Esophagus muscularis mucosa (tissue), 3 donors: ENCODE measurements around the gene GFRA1.

Source experiments
- CTCF ChIP-seq, 3 experiments: fragments of 200-600 bp in 2 of 3; fragments of 450-650 bp in 1 of 3; sonication (generic) in 2 of 3; IDR thresholded peaks; one replicate each; pipeline ENCODE4 v1.5.1; 2017 to 2019; ENCODE audit warnings: antibody characterized with exemption in 3 of 3, mild to moderate bottlenecking in 2 of 3, moderate library complexity in 1 of 3
- POLR2A ChIP-seq: fragments of 450-650 bp; IDR thresholded peaks from one replicate; pipeline ENCODE4 v1.6.1; 2017; ENCODE audit warnings: antibody characterized with exemption, moderate library complexity, mild to moderate bottlenecking, low read depth

DNA sequence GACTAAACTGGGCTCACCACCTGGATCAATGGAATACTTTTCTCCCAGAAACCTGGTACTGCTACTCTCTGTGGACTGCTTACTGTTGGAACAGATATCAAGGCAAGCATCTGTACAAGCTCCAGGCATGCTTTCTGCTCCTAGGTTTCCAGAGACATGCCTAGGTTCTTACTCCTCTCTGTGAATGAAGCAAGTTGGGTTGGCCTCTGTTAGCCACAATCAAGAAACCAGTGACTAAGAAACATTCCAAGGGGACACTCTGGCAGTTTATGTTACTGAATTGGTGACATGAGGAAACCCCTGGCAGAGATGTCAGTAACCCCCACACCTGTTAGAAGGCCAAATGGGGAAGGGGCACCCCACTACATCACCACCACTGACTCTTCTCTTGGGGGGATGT lies 121.9 kb downstream of the GFRA1 start:
- TF ChIP-seq CTCF (IDR thresholded peaks at IDR 0.05) (no peak), POLR2A (no peak)
